Uterus (tissue), 4 donors: ENCODE measurements around the gene TSPAN9. TPM values are rescaled to one million over a fixed set of nuclear protein-coding genes. Genes with fewer than 3 reads are reported as not detected.

ENCODE experiments used
- DNase-seq, 2 donors: peaks; one replicate each; pipeline ENCODE4 v3.0.0-alpha.2; 2019 to 2020
- H3K27ac ChIP-seq, 2 donors: fragments of 200-600 bp; sonication (generic); 1 replicate in 1 of 2; 2 replicates in 1 of 2; pipeline ENCODE4 v1.5.1; 2016 to 2018
- H3K27me3 ChIP-seq, 2 donors: fragments of 200-600 bp; sonication (generic); one replicate each; pipeline ENCODE4 v1.5.1; 2018 to 2019; ENCODE audit warnings: control low read depth in 1 of 2
- H3K36me3 ChIP-seq, 2 donors: fragments of 200-600 bp; sonication (generic); one replicate each; pipeline ENCODE4 v1.5.1; 2019; ENCODE audit warnings: control low read depth in 1 of 2
- H3K4me1 ChIP-seq, 2 donors: fragments of 200-600 bp; sonication (generic); one replicate each; pipeline ENCODE4 v1.5.1; 2018 to 2019; ENCODE audit warnings: control low read depth in 1 of 2
- H3K4me3 ChIP-seq, 2 donors: fragments of 200-600 bp; sonication (generic); 1 replicate in 1 of 2; 2 replicates in 1 of 2; pipeline ENCODE4 v1.5.1; 2018 to 2019; ENCODE audit warnings: mild to moderate bottlenecking in 1 of 2
- H3K9me3 ChIP-seq, 2 donors: fragments of 200-600 bp; sonication (generic); one replicate each; pipeline ENCODE4 v1.5.1; 2019; ENCODE audit warnings: control low read depth in 1 of 2
- POLR2A ChIP-seq, 2 donors: fragments of 450-650 bp; IDR thresholded peaks; one replicate each; pipeline ENCODE4 v1.6.1; 2016; ENCODE audit warnings: antibody characterized with exemption in 2 of 2, mild to moderate bottlenecking in 1 of 2, moderate library complexity in 1 of 2
- intact Hi-C: fragments of 100-400 bp; cut with DNase I; formaldehyde crosslinking; loops from one replicate; pipeline ENCODE4 v1.15.1; 2023; ENCODE audit warnings: low total_unique reads
- total RNA-seq, 4 donors: library from RNA; depleted of rRNA in 3 of 4; stranded (reverse); fragments of >200 nt in 3 of 4; gene quantifications; one replicate each; pipeline versions ENCODE4 v1.1.0 to v1.2.4, GENCODE V29; 2014 to 2023
- TF ChIP-seq, protein P1 (sequence below), 4 experiments: fragments of 200-600 bp in 2 of 4; fragments of 450-650 bp in 2 of 4; sonication (generic) in 2 of 4; IDR thresholded peaks; one replicate each; pipeline ENCODE4 v1.5.1; 2016 to 2019; ENCODE audit warnings: antibody characterized with exemption in 4 of 4, mild to moderate bottlenecking in 2 of 4, moderate library complexity in 1 of 4
- donor health status: DM: yes; HTN: yes; CAD: no.

Gene TSPAN9
- total RNA-seq, 4 donors from 2014 or later = 47.9 to 106 (median 65.1) TPM

DNA sequence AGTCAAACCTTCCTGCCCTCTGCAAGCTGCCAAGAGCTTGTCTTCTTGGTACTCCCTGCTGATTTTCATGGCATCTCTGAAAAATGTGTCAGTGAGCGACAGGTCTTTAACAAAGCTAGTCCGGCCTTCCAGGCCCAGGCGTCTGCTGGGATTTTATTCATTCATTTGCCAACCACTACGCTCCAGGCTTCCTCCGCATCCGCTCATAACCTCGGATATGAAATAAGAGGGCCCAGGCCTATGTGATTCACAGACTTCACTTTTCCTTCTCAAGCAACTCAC lies 13.8 kb downstream of the TSPAN9 start:
- H3K27ac ChIP-seq = peak overlapping the region in 1 of 2 donors; percentile 68
- H3K4me1 ChIP-seq = peaks cover 0 to 11% of the 10 kb centered on the region in 2 donors
- TF ChIP-seq POLR2A (IDR thresholded peaks at IDR 0.05) = no peak
- TF ChIP-seq, protein P1, sequence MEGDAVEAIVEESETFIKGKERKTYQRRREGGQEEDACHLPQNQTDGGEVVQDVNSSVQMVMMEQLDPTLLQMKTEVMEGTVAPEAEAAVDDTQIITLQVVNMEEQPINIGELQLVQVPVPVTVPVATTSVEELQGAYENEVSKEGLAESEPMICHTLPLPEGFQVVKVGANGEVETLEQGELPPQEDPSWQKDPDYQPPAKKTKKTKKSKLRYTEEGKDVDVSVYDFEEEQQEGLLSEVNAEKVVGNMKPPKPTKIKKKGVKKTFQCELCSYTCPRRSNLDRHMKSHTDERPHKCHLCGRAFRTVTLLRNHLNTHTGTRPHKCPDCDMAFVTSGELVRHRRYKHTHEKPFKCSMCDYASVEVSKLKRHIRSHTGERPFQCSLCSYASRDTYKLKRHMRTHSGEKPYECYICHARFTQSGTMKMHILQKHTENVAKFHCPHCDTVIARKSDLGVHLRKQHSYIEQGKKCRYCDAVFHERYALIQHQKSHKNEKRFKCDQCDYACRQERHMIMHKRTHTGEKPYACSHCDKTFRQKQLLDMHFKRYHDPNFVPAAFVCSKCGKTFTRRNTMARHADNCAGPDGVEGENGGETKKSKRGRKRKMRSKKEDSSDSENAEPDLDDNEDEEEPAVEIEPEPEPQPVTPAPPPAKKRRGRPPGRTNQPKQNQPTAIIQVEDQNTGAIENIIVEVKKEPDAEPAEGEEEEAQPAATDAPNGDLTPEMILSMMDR (IDR thresholded peaks at IDR 0.05) = no peak
- H3K4me3 ChIP-seq = no peak overlapping the region
- no peak for DNase-seq
- no peaks in the 10 kb centered on the region for H3K27me3 ChIP-seq
- H3K36me3 ChIP-seq = no peaks in the 10 kb centered on the region
- no peaks in the 10 kb centered on the region for H3K9me3 ChIP-seq
- intact Hi-C loops = no loop called here

DNA sequence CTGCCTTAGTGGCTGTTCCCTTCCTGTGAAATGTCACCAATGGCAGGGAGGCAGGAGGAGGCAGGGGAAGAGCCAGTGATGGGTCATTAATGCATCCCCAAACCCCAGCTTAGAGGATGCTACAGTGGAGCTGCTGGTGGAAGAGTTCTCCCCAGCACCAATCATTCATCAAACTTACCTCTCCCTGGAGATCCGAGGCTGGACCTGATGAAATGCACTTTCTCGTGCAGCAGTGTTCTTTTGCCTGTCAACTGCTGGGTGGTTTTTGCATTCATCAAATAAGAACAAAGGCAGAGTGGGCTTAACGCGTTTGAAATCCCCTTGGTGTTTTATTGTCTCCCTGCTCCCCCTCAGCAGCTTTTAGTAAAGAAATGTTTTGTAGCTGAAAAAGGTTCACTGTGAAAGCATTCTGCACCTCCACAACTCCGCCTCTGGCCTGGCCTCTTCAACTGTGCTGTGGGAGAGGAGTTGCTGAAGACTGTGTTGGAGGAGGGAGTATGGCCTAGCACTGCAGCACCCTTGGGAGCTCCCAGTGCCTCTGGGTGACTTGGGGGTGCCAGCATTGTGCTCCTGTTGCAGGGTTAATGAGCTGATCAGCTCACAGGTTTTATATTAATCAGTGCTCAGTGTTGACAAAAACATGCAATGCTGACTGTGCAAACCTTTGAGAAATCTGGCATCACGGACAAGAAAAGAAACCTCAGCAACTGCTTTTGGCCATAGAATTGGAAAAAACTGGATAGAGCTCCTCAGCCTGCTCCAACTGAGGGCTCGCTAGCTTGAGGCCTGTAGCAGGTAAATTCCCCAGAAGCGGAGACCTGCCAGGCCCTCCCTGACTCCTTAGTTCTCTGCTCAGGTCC lies 14.4 kb downstream of the TSPAN9 start:
- Histone ChIP-seq H3K9me3 (no peaks in the 10 kb centered on the region), H3K36me3 (no peaks in the 10 kb centered on the region), H3K4me3 (no peak overlapping the region), H3K27ac (peak overlapping the region; percentile 66 to 68), H3K27me3 (no peaks in the 10 kb centered on the region), H3K4me1 (peaks cover 0 to 11% of the 10 kb centered on the region in 2 donors)
- intact Hi-C loops = no loop called here
- DNase-seq = no peak
- TF ChIP-seq, protein P1 (IDR thresholded peaks at IDR 0.05) = no peak
- no peak for TF ChIP-seq POLR2A (IDR thresholded peaks at IDR 0.05)

DNA sequence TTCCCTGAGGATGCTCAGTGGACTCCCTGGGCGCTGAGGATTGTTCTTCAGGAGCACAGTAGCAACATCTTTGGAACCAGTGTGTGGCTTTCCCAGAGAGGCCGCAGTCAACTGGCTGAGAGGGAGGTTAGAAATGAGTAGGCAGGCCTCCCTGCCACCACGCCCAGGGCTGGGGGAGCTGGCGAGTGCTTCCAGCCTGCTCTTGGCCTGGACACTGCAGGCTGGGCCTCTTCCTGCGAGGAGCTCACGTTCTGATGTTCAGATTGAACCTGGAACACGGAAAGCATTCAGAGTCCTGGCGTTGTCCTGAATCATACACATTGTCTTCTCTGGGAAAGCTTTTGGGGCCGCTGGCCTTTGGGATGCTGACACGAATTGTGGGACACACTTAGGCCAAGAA lies 15.6 kb downstream of the TSPAN9 start:
- intact Hi-C loops = no loop called here
- Histone ChIP-seq H3K36me3 (no peaks in the 10 kb centered on the region), H3K9me3 (no peaks in the 10 kb centered on the region), H3K27me3 (no peaks in the 10 kb centered on the region), H3K4me3 (no peak overlapping the region), H3K27ac (peak overlapping the region; percentile 66 to 68), H3K4me1 (peaks cover 2 to 11% of the 10 kb centered on the region in 2 donors)
- TF ChIP-seq, protein P1 (IDR thresholded peaks at IDR 0.05) = no peak
- no peak for TF ChIP-seq POLR2A (IDR thresholded peaks at IDR 0.05)
- peak in 1 of 2 donors; percentile 52 for DNase-seq

DNA sequence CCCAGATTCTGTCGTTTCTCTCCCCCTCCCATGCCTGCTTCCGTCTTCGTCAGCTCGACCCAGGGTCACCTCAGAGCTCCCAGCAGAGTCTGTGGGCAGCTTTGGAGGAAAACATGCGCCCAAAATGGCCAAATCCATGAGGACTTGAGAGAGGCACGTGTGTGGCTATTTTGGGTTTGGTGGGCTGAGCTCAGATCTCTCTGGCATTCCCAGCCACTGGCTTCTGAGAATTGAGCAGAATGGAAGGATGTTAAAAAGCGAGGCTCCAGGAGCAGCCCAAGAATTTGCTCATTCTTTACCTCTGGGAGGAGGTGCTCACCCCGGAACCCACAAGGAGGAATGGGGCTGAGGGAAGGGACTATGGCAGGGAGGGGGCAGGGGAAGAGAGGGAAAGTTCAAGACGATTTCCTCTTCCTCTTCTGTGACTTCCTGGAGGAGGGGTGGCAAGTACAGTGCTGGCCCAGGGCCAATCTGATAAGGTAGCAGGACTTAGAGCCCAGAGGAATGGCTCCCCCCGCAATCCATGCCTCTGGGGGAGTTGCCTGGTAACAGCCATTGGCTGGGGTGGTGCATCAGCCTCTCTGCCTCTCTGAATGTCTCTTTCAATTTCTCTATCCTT lies 20.1 kb downstream of the TSPAN9 start:
- peak overlapping the region; percentile 88 to 90 for H3K27ac ChIP-seq
- H3K27me3 ChIP-seq = no peaks in the 10 kb centered on the region
- H3K4me3 ChIP-seq = peak overlapping the region in 1 of 2 donors; percentile 11
- H3K9me3 ChIP-seq = no peaks in the 10 kb centered on the region
- peak; percentile 86 to 91 for DNase-seq
- intact Hi-C loops = no loop called here
- H3K4me1 ChIP-seq = peaks cover 11 to 18% of the 10 kb centered on the region in 2 donors
- TF ChIP-seq POLR2A (IDR thresholded peaks at IDR 0.05) = no peak
- TF ChIP-seq, protein P1 (IDR thresholded peaks at IDR 0.05) = no peak
- no peaks in the 10 kb centered on the region for H3K36me3 ChIP-seq

DNA sequence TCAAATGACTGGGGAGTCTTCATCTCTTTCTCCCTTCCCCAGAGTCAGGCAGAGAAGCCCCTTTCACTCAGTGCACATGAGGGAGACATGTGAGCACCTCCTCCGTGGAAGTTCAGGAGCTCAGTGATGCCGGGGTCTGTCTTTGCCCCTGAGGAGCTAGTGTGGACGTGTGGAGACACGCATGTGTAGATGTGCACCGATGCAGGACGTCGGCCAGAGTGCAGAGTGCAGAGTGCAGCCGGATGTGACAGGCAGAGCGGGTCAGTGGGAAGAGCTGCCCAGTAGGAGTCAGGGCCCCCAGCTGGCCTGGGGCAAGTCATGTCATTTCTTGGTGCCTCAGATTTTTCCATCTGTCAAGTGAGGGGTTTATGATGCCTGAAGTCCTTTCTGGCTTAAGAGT lies 20.7 kb downstream of the TSPAN9 start:
- H3K4me1 ChIP-seq = peaks cover 6 to 18% of the 10 kb centered on the region in 2 donors
- no peak for DNase-seq
- peak overlapping the region in 1 of 2 donors; percentile 11 for H3K4me3 ChIP-seq
- H3K27ac ChIP-seq = peak overlapping the region; percentile 88 to 90
- TF ChIP-seq POLR2A (IDR thresholded peaks at IDR 0.05) = no peak
- TF ChIP-seq, protein P1 (IDR thresholded peaks at IDR 0.05) = no peak
- intact Hi-C loops = no loop called here
- no peaks in the 10 kb centered on the region for H3K27me3 ChIP-seq
- no peaks in the 10 kb centered on the region for H3K9me3 ChIP-seq
- H3K36me3 ChIP-seq = no peaks in the 10 kb centered on the region
